NCI-H187 treated with DMSO at 0.1 percent for 48 hours (cell line): ENCODE data around the gene TP63.

ENCODE experiments used
- DNase-seq: peaks from one replicate; lab custom pipeline; 2025; lab: John Stamatoyannopoulos, UW

The TP63 gene

DNA sequence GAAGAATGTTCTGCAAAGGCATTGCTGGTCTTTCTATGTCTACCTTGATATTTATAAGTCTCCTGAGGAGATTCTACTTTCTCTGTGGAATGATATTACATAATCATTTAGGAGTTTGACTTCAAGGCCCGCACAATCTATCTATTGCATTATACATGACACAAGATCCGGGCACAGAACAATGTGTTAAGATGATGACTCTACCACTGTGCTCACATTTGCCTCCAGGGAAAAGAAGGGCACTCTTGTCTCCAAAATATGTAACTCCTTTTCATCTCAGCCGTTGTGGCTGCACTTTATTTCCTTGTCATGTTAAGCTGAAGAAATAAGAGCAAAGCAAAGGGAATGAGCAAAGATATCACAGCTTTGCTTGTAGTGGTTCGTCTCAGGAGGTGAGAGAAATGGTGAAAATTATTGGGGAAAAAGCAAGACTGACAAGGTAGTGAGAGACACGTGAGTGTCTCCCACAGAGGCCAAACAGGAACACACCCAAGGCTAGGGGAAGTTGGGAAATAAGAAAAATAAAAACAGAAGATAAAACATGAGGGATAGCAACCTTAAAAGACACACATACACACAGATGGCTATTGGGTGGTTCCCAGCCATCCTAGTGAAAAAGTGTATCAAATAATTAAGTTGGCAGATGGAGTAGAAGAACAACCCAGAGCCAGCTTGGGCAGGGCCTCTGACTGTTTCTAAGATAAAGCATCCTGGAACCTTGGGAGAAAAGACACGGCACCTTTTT is 305.2 kb downstream of the TP63 start:
- no peak for DNase-seq

DNA sequence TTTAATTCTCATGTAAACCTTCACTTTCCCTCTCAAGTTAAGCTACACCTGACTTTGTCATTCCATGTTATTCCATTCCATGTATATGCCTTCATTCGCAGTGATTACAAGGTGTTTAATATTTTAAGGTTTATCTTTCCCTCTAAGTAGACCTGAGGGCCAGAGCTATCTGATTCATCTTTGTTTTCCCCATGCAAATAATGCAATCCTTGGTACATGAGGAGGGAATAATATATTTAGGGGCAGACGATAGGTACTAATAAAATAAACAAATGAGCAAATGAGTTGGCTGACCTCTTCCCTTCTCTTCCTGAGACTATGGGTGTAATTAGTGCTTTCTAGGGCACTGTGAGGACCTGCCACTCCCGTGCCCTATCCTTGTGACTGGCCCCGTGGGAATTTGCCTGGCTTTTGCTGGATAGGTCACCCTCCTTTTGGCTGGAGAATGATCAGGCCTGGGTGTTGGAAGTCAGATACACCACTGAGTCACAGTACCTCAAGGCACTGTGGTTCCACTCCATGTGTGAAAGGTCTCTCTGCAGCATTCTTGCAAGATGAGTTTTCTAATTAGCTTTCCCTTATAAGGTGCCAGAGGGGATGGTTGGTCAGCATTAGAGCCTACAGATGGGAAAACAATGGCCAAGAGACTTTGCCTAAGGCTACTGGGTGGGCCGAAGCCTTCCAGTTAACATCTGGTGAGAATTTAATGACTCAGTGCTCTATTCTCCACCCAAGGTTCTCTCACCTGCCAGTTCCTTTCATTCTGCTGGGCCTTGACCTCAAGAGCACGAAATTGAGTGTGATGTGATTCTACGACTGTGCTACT is 306.3 kb downstream of the TP63 start:
- DNase-seq, result no peak

DNA sequence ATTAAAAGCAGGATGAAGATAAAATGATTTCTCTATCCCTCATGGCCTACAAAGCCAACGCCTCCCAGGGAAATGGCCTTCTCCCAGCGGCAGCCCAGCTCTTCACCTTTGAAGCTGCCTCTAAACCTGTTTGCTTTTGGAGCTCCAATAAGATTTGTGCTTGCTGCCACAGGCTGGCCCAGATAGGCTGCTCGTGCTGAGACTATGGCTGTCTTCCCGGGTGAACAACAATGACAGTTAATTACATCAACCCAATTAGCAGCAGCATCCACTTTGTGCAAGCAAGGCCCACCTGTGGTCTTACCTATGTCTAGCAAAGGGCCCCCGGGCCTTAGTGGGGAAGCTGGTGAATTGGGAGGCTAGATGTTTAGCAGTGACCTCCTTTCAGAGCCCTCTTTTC is 309.9 kb downstream of the TP63 start:
- no peak for DNase-seq

DNA sequence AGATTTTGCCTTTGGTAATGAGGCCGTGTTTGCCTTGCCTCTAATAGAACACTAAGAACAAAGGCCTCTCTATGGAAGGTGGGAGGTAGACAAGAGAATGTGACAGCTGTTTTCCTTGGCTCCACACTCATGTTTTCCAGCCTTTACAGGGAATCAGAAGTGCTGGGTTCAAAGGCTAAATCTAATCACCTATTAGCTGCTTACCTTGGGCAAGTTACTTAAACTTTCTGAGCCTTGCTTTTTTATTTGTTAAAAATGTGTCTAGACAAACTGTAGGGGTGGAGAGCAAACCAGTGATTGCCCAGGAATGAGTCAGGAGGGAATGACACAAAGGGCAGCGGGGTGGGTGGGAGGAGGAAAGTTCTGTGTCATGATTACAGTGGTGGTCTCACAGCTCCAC is 310.5 kb downstream of the TP63 start:
- no peak for DNase-seq

DNA sequence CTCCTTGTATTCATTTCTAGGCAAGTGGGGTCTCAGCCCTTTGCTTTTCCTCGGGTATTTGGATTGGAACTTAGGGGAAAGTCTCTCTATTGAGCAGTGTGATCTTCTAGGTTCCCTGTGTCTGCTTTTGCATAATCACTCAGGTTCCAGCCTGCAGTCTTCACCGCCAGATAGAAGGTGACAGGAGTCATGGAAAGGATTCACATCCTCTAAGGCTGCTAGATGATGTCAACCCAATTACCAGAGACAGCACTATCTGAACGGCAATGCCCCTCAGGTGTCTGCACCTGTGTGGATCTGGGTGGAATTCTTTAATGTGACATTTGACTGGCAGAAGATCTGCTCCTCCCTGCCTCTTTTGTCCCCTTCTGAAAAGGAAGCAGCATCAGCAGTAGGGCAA is 311.8 kb downstream of the TP63 start:
- no peak for DNase-seq

DNA sequence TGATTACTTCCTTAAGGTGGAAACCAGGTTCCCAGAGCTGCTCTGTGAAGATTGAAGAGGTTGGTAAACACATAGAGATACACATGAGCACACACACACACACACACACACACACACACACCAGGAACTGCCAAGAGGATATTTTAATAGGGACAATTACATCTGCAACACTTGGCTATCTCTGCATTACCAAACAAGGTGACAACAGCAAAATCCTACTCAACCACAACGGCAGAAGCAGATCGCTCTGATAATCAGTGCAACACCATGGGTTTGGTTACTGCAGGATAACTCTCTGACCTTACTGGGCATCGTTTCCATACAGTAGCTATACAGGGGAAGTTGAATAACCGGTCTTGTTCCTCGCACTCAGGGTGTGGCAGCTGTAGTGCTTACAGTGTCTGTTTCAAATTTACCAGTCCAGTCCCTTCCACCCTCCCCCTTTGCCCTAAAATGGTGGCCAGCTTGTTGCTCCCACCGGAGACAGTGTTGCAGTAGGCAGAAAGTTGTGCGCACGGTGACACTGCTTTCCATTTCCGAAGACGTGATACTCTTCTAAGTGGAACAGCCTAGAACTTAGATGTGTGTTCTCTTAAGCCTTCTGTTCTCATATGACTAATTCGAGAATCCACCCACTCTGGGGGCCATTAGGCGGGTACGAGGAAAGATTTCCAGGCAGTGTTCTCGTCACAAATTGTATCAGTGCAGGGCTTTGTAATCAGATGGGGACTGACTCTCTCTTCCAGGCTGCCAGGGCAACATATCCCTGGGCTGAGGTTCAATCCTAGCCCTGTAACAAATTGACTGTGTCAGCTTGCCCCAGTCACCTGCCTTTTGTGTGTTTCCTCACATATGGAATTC is 313.3 kb downstream of the TP63 start:
- no peak for DNase-seq

DNA sequence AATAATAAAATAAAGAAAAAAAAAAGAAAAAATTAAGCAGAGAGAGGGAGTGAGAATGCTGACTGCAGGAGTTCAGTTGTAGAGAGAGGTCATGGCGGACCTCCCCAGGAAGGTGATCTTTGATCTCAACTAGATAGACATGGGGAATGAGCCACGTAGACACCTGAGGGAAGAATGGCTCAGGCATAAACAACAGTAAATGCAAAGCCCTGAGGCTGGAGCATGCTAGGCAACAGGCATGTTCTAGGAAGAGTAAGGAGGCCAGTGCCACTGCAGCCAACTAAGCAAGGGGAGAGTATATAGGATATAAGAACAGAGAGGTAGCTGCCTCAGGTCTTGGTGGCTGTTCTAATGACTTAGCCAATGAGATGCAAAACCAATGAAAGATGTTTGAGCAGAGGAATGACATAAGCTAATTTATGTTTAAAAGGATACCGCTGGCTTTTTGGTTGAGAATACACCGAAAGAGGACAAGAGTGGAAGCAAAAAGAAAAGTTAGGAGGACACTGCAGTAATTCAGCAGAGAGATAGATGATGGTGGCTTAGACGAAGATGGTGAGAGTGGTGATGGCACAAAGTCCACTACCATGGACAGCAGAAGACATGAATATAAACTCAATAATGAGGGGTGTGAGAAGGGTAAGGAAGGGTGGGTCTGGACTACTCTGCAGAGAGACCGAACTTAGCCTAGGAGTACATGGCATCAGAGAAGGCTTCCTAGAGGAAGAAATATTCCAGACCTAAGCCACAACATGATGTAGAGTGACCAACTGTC is 314.9 kb downstream of the TP63 start:
- DNase-seq, result no peak
